Suprapubic skin (tissue), 4 donors: ENCODE data around the gene ZFP69. TPM values are rescaled to one million over a fixed set of nuclear protein-coding genes. Genes with fewer than 3 reads are reported as not detected.

Experiments
- DNase-seq, 2 donors: peaks; one replicate each; pipeline ENCODE4 v3.0.0-alpha.2; 2019; ENCODE audit warnings: low spot score in 2 of 2
- H3K27ac ChIP-seq: fragments of 200-600 bp; sonication (generic); one replicate; pipeline ENCODE4 v1.5.1; 2019
- H3K27me3 ChIP-seq: fragments of 200-600 bp; sonication (generic); one replicate; pipeline ENCODE4 v1.5.1; 2019
- H3K36me3 ChIP-seq: fragments of 200-600 bp; sonication (generic); one replicate; pipeline ENCODE4 v1.5.1; 2019
- H3K4me1 ChIP-seq: fragments of 200-600 bp; sonication (generic); one replicate; pipeline ENCODE4 v1.5.1; 2019
- H3K4me3 ChIP-seq: fragments of 200-600 bp; sonication (generic); one replicate; pipeline ENCODE4 v1.5.1; 2019; ENCODE audit warnings: mild to moderate bottlenecking
- H3K9me3 ChIP-seq: fragments of 200-600 bp; sonication (generic); one replicate; pipeline ENCODE4 v1.5.1; 2019
- EP300 ChIP-seq: sonication (generic); formaldehyde crosslinking; IDR thresholded peaks from one replicate; pipeline ENCODE4 v1.6.1; 2017; ENCODE audit warnings: antibody characterized with exemption
- POLR2A ChIP-seq, 2 donors: fragments of 450-650 bp; IDR thresholded peaks; one replicate each; pipeline ENCODE4 v1.6.1; 2017; ENCODE audit warnings: antibody characterized with exemption in 2 of 2, mild to moderate bottlenecking in 2 of 2, moderate library complexity in 2 of 2
- POLR2AphosphoS5 ChIP-seq, 3 donors: sonication (generic); formaldehyde crosslinking; IDR thresholded peaks; one replicate each; pipeline ENCODE4 v1.6.1; 2017; ENCODE audit warnings: antibody characterized with exemption in 3 of 3
- WGBS: methylation state at CpG from one replicate; pipeline ENCODE4 v1.1.5; 2018; 5-methylcytosine and 5-hydroxymethylcytosine counted together
- total RNA-seq, 4 donors: library from RNA; depleted of rRNA; stranded (reverse); fragments of >200 nt; gene quantifications; one replicate each; pipeline ENCODE4 v1.1.0, GENCODE V29; 2016
- TF ChIP-seq, protein P1 (sequence below), 2 donors: fragments of 200-600 bp in 1 of 2; fragments of 450-650 bp in 1 of 2; sonication (generic) in 1 of 2; IDR thresholded peaks; one replicate each; pipeline ENCODE4 v1.5.1; 2016 to 2019; ENCODE audit warnings: antibody characterized with exemption in 2 of 2, mild to moderate bottlenecking in 1 of 2, moderate library complexity in 1 of 2

Gene ZFP69
- total RNA-seq, 4 donors from 2014 or later = 1.4 to 2.7 (median 1.7) TPM

DNA sequence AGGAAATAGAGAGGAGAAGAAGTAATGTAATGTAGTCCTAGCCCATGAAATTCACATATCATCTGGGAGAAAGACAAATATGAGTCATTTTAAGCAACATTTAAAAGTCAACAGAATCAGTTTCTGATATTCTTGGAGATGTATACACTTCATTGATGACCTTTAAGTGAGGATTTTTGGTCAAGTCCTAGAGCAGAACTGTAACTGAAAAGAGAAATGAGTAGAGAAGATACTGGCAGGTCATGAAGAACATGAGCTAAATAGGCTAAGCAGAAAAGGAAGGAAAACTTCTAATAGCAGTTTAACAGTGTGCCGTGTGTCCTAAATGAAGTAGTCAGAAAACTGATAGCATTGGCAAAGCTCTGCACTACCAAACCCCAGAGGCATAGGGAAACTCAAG lies 22.2 kb upstream of the ZFP69 start:
- no peak for TF ChIP-seq POLR2AphosphoS5 (IDR thresholded peaks at IDR 0.05)
- TF ChIP-seq, protein P1, sequence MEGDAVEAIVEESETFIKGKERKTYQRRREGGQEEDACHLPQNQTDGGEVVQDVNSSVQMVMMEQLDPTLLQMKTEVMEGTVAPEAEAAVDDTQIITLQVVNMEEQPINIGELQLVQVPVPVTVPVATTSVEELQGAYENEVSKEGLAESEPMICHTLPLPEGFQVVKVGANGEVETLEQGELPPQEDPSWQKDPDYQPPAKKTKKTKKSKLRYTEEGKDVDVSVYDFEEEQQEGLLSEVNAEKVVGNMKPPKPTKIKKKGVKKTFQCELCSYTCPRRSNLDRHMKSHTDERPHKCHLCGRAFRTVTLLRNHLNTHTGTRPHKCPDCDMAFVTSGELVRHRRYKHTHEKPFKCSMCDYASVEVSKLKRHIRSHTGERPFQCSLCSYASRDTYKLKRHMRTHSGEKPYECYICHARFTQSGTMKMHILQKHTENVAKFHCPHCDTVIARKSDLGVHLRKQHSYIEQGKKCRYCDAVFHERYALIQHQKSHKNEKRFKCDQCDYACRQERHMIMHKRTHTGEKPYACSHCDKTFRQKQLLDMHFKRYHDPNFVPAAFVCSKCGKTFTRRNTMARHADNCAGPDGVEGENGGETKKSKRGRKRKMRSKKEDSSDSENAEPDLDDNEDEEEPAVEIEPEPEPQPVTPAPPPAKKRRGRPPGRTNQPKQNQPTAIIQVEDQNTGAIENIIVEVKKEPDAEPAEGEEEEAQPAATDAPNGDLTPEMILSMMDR (IDR thresholded peaks at IDR 0.05) = no peak
- TF ChIP-seq EP300 = no peak
- TF ChIP-seq POLR2A (IDR thresholded peaks at IDR 0.05) = no peak
- Histone ChIP-seq H3K4me1 (peaks cover 10% of the 10 kb centered on the region), H3K36me3 (peaks cover 30% of the 10 kb centered on the region), H3K27ac (no peak overlapping the region), H3K4me3 (no peak overlapping the region), H3K9me3 (peaks cover 28% of the 10 kb centered on the region), H3K27me3 (no peaks in the 10 kb centered on the region)
- no peak for DNase-seq
- WGBS = 91% methylated on average over 1 of the region's 1 CpG

DNA sequence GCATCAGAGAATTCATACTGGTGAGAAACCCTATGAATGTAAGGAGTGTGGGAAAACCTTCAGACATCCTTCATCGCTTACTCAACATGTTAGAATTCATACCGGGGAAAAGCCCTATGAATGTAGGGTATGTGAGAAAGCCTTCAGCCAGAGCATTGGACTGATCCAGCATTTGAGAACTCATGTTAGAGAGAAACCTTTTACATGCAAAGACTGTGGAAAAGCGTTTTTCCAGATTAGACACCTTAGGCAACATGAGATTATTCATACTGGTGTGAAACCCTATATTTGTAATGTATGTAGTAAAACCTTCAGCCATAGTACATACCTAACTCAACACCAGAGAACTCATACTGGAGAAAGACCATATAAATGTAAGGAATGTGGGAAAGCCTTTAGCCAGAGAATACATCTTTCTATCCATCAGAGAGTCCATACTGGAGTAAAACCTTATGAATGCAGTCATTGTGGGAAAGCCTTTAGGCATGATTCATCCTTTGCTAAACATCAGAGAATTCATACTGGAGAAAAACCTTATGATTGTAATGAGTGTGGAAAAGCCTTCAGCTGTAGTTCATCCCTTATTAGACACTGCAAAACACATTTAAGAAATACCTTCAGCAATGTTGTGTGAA lies 14.0 kb upstream of the ZFP69 start:
- no peaks in the 10 kb centered on the region for H3K4me1 ChIP-seq
- no peak for TF ChIP-seq POLR2A (IDR thresholded peaks at IDR 0.05)
- TF ChIP-seq, protein P1 (IDR thresholded peaks at IDR 0.05) = no peak
- TF ChIP-seq EP300 = no peak
- TF ChIP-seq POLR2AphosphoS5 (IDR thresholded peaks at IDR 0.05) = no peak
- H3K9me3 ChIP-seq = peaks cover 65% of the 10 kb centered on the region
- H3K27ac ChIP-seq = no peak overlapping the region
- WGBS = 95% methylated on average over 3 of the region's 3 CpGs
- DNase-seq = no peak
- no peaks in the 10 kb centered on the region for H3K27me3 ChIP-seq
- H3K36me3 ChIP-seq = peaks cover 18% of the 10 kb centered on the region
- no peak overlapping the region for H3K4me3 ChIP-seq

DNA sequence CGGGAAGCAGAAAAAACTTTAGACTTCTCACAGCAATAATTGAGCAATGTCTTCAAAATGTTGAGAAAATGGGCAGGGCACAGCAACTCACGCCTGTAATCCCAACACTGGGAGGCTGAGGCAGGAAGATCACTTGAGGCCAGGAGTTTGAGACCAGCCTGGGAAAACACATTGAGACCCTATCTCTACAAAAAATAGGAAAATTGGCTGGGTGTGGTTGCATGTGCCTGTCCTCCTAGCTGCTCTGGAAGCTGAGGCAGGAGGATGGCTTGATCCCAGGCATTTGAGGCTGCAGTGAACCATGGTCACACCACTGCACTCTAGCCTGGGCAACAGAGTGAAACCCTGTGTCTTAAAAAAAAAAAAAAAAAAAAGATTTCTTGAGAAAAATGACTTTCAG lies 7.8 kb upstream of the ZFP69 start:
- no peak overlapping the region for H3K4me3 ChIP-seq
- DNase-seq = no peak
- no peaks in the 10 kb centered on the region for H3K27me3 ChIP-seq
- H3K36me3 ChIP-seq = no peaks in the 10 kb centered on the region
- no peaks in the 10 kb centered on the region for H3K4me1 ChIP-seq
- 94% methylated on average over 2 of the region's 2 CpGs for WGBS
- TF ChIP-seq EP300 = no peak
- H3K27ac ChIP-seq = no peak overlapping the region
- H3K9me3 ChIP-seq = peaks cover 27% of the 10 kb centered on the region

GRCh38 chr1:40475268-40475667 lies 1.8 kb upstream of the ZFP69 start:
- TF ChIP-seq, protein P1 (IDR thresholded peaks at IDR 0.05) = no peak
- TF ChIP-seq POLR2A (IDR thresholded peaks at IDR 0.05) = no peak
- TF ChIP-seq EP300 = no peak
- no peak for TF ChIP-seq POLR2AphosphoS5 (IDR thresholded peaks at IDR 0.05)
- Histone ChIP-seq H3K9me3 (peaks cover 5% of the 10 kb centered on the region), H3K4me1 (peaks cover 7% of the 10 kb centered on the region), H3K27me3 (no peaks in the 10 kb centered on the region), H3K36me3 (no peaks in the 10 kb centered on the region), H3K4me3 (no peak overlapping the region), H3K27ac (no peak overlapping the region)
- DNase-seq = no peak
- WGBS = 100% methylated on average over 2 of the region's 2 CpGs

DNA sequence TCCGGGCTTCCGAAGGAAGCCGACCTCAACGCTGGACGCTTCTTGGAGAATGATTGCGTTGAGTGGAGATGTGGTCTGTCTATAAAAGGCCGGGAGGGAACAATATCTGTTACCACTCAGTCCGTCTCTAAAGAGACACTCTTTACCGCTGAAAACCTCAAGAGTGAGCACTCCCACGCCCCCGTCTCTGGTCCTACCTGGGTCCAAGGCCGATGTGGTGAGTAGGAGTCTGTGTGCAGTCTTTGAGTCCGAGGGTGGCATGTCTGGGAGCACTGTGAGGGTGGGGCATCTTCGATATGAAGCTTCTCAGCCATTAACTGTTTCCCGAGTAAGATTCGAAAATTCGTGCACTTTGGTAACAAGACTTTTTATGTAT lies 576 bp downstream of the ZFP69 start:
- peaks cover 7% of the 10 kb centered on the region for H3K4me1 ChIP-seq

More for the DNA sequence above, 576 bp downstream of the ZFP69 start:
- Histone ChIP-seq H3K36me3 (peaks cover 10% of the 10 kb centered on the region), H3K4me3 (peak overlapping the region; percentile 69), H3K27me3 (no peaks in the 10 kb centered on the region), H3K27ac (no peak overlapping the region), H3K9me3 (peaks cover 5% of the 10 kb centered on the region)
- DNase-seq = no peak
- TF ChIP-seq POLR2AphosphoS5 (IDR thresholded peaks at IDR 0.05) (no peak), EP300 (no peak), POLR2A (IDR thresholded peaks at IDR 0.05) (no peak)
- TF ChIP-seq, protein P1 (IDR thresholded peaks at IDR 0.05) = no peak
- 1% methylated on average over 13 of the region's 17 CpGs for WGBS
